Adrenal gland (tissue), 5 donors: Measurements from ENCODE around the gene CNTNAP2.

Experiments used
- CTCF ChIP-seq, 6 experiments: fragments of 450-650 bp in 4 of 6; fragments of 200-600 bp in 2 of 6; sonication (generic) in 1 of 6; IDR thresholded peaks; 1 replicate in 5 of 6; 2 replicates in 1 of 6; pipeline versions ENCODE4 v1.5.1 to v1.8.0; 2016 to 2021; ENCODE audit warnings: antibody characterized with exemption in 6 of 6, mild to moderate bottlenecking in 2 of 6, moderate library complexity in 1 of 6
- POLR2A ChIP-seq, 2 donors: fragments of 450-650 bp; IDR thresholded peaks; one replicate each; pipeline ENCODE4 v1.6.1; 2017; ENCODE audit warnings: antibody characterized with exemption in 2 of 2, mild to moderate bottlenecking in 2 of 2, moderate library complexity in 1 of 2
- donor health status: DM: no; HTN: no; CAD: no.

- no peak for TF ChIP-seq CTCF (IDR thresholded peaks at IDR 0.05)
- no peak for TF ChIP-seq POLR2A (IDR thresholded peaks at IDR 0.05)
Measured at GRCh38 chr7:148261996-148262688, 2145.5 kb downstream of the CNTNAP2 start.
